Endothelial cell of umbilical vein (primary cell): Measurements from ENCODE around the gene ANGEL1. TPM values are rescaled to one million over a fixed set of nuclear protein-coding genes. Genes with fewer than 3 reads are reported as not detected.

Source experiments
- BruUV-seq: library from RNA; stranded (reverse); fragments of 400-500 nt; replicated peaks from 2 replicates; lab custom pipeline; 2021; lab: Mats Ljungman, UMichigan
- CTCF ChIA-PET: fragments of 300-600, 350-600 bp; sonication (Branson Sonifier 250); formaldehyde crosslinking; loops from one replicate; lab custom pipeline; 2021; ENCODE audit warnings: antibody characterized with exemption, inconsistent platforms; lab: Charles Lee
- POLR2A ChIA-PET: fragments of 300-600, 350-600 bp; sonication (Branson Sonifier 250); formaldehyde crosslinking; loops from one replicate; lab custom pipeline; 2021; ENCODE audit warnings: antibody characterized with exemption, inconsistent platforms; lab: Charles Lee
- DNase-seq: peaks from one replicate; pipeline ENCODE4 v3.0.0-alpha.2; 2011; ENCODE audit warnings: low read depth, low spot score
- FAIRE-seq: peaks from 2 replicates; lab custom pipeline; 2011; peaks lifted over from hg19 to GRCh38; lab: Jason Lieb, UNC
- H2AFZ ChIP-seq: 2 replicates; pipeline ENCODE4 v1.6.0; 2012; ENCODE audit warnings: low read depth, low read length, control low read depth, inconsistent platforms
- H3K27ac ChIP-seq: 2 replicates; pipeline ENCODE4 v1.5.1; 2011; ENCODE audit warnings: low read depth, mild to moderate bottlenecking, control low read depth, low read length, moderate library complexity; ENCODE audit not compliant: insufficient read depth
- H3K27me3 ChIP-seq, 2 experiments: 2 replicates each; pipeline versions ENCODE4 v1.6.0 to v1.6.1; 2011; ENCODE audit warnings: low read length in 2 of 2, mixed read lengths in 1 of 2; ENCODE audit not compliant: control insufficient read depth in 2 of 2, insufficient read depth in 2 of 2
- H3K36me3 ChIP-seq, 2 experiments: 2 replicates in 1 of 2; 3 replicates in 1 of 2; pipeline ENCODE4 v1.5.1; 2011; ENCODE audit warnings: low read length in 2 of 2, mild to moderate bottlenecking in 1 of 2, moderate library complexity in 1 of 2; ENCODE audit not compliant: control insufficient read depth in 2 of 2, insufficient read depth in 2 of 2; ENCODE audit errors: extremely low read depth in 1 of 2
- H3K4me1 ChIP-seq: 3 replicates; pipeline ENCODE4 v1.5.1; 2011; ENCODE audit warnings: mild to moderate bottlenecking, low read length; ENCODE audit not compliant: control insufficient read depth, insufficient read depth; ENCODE audit errors: extremely low read depth
- H3K4me2 ChIP-seq: 2 replicates; pipeline ENCODE4 v1.6.1; 2011; ENCODE audit warnings: low read length, control low read depth, mixed read lengths; ENCODE audit not compliant: insufficient read depth
- H3K4me3 ChIP-seq, 3 experiments: fragments of 200-600 bp in 1 of 3; sonication (generic), shearing (Covaris generic) in 1 of 3; replicated peaks in 1 of 3; 2 replicates each; pipeline ENCODE4 v1.5.1; 2011 to 2016; ENCODE audit warnings: control low read depth in 3 of 3, low read length in 3 of 3, mild to moderate bottlenecking in 2 of 3, inconsistent platforms in 1 of 3, low read depth in 1 of 3, moderate library complexity in 1 of 3; ENCODE audit not compliant: insufficient read depth in 1 of 3
- H3K79me2 ChIP-seq: 2 replicates; pipeline ENCODE4 v1.6.0; 2012; ENCODE audit warnings: low read length, inconsistent platforms; ENCODE audit not compliant: control insufficient read depth, insufficient read depth
- H3K9ac ChIP-seq: replicated peaks from 2 replicates; pipeline ENCODE3; 2011; ENCODE audit warnings: low read length, control low read depth; ENCODE audit not compliant: insufficient read depth; ENCODE audit errors: extremely low read depth
- H3K9me1 ChIP-seq: replicated peaks from 3 replicates; pipeline ENCODE4 v1.6.0; 2011; ENCODE audit warnings: mild to moderate bottlenecking, low read length; ENCODE audit not compliant: control insufficient read depth, insufficient read depth; ENCODE audit errors: extremely low read depth
- H3K9me3 ChIP-seq: replicated peaks from 2 replicates; pipeline ENCODE4 v1.5.1; 2012; ENCODE audit warnings: low read length, inconsistent platforms; ENCODE audit not compliant: control insufficient read depth, insufficient read depth
- H4K20me1 ChIP-seq: replicated peaks from 2 replicates; pipeline ENCODE3; 2011; ENCODE audit warnings: mild to moderate bottlenecking, low read length; ENCODE audit not compliant: control insufficient read depth, insufficient read depth; ENCODE audit errors: extremely low read depth
- CTCF ChIP-seq, 2 donors: IDR thresholded peaks; 1 replicate in 1 of 2; 2 replicates in 1 of 2; pipeline ENCODE4 v1.5.1; 2011; ENCODE audit warnings: low read length in 2 of 2, mild to moderate bottlenecking in 2 of 2, moderate library complexity in 2 of 2, control low read depth in 1 of 2, inconsistent platforms in 1 of 2, low read depth in 1 of 2; ENCODE audit not compliant: insufficient read depth in 1 of 2; ENCODE audit errors: extremely low read depth in 1 of 2
- EZH2 ChIP-seq: IDR thresholded peaks from 2 replicates; pipeline ENCODE4 v1.6.1; 2012; ENCODE audit warnings: borderline replicate concordance, low read depth, mild to moderate bottlenecking, moderate library complexity, low read length, inconsistent platforms; ENCODE audit not compliant: severe bottlenecking
- FOS ChIP-seq: IDR thresholded peaks from 2 replicates; pipeline ENCODE4 v1.6.1; 2011; ENCODE audit warnings: mild to moderate bottlenecking, low read length, moderate library complexity, borderline replicate concordance; ENCODE audit not compliant: insufficient read depth
- GATA2 ChIP-seq: IDR thresholded peaks from 2 replicates; pipeline ENCODE4 v1.7.0; 2011; ENCODE audit warnings: low read depth, mild to moderate bottlenecking, moderate library complexity, mixed read lengths, low read length; ENCODE audit not compliant: insufficient read length, insufficient read depth
- JUN ChIP-seq: IDR thresholded peaks from 2 replicates; pipeline ENCODE4 v1.6.1; 2011; ENCODE audit warnings: borderline replicate concordance, low read depth; ENCODE audit not compliant: insufficient read length, insufficient read depth
- MYC ChIP-seq: IDR thresholded peaks from one replicate; pipeline ENCODE4 v1.6.1; 2011; ENCODE audit warnings: mild to moderate bottlenecking, low read depth, low read length
- POLR2A ChIP-seq: IDR thresholded peaks from 2 replicates; pipeline ENCODE4 v1.6.1; 2012; ENCODE audit warnings: low read depth, mild to moderate bottlenecking, control low read depth, low read length
- POLR2AphosphoS5 ChIP-seq: IDR thresholded peaks from 2 replicates; pipeline ENCODE4 v1.6.1; 2012; ENCODE audit warnings: low read depth, mild to moderate bottlenecking, control low read depth, low read length, moderate library complexity; ENCODE audit not compliant: insufficient read depth
- dilution Hi-C: fragments of 300-500 bp; cut with MboI; formaldehyde crosslinking; loops from one replicate; pipeline ENCODE4 v1.15.0; 2019; ENCODE audit warnings: low sequenced_read_pairs; ENCODE audit not compliant: extremely low pct_ligation_motif_present
- intact Hi-C: fragments of 100-400 bp; cut with micrococcal nuclease; formaldehyde crosslinking; loops from one replicate; pipeline ENCODE4 v1.10.0; 2022
- polyA plus RNA-seq, 4 experiments: library from polyadenylated mRNA; depleted of rRNA in 3 of 4; stranded (reverse) in 3 of 4; unstranded in 1 of 4; fragments of >200 nt; gene quantifications; 2 replicates each; pipeline versions ENCODE4 v1.2.1 to v1.2.3, GENCODE V29; 2011 to 2012; ENCODE audit warnings: missing spikeins in 1 of 4
- total RNA-seq: library from RNA; stranded (reverse); gene quantifications from 2 replicates; pipeline ENCODE4 v1.2.3, GENCODE V29; 2021

ANGEL1 gene
- total and polyA plus RNA-seq, 2 donors (not counting 3 experiments of a cell fraction or from before 2014, with no cell fraction given): 14.8 to 22.0 TPM

GRCh38 chr14:76782115-76782884, 30.4 kb downstream of the ANGEL1 start:
- no peaks in the 10 kb centered on the region for H3K9me3 ChIP-seq
- no peaks in the 10 kb centered on the region for H3K9me1 ChIP-seq
- no peak overlapping the region for H3K9ac ChIP-seq
- POLR2A ChIA-PET: no interaction called here
- TSS peak; percentile 33 for BruUV-seq
- no peaks in the 10 kb centered on the region for H3K79me2 ChIP-seq
- CTCF ChIA-PET: interaction anchor here (1.0 to 15.4 kb wide), 4 partner anchors 11 to 69 kb away, joined by 4 to 557 read pairs (median 36); no protein-coding TSS in a partner anchor
- no peak for FAIRE-seq
- H3K4me3 ChIP-seq: no peak overlapping the region
- no peak overlapping the region for H3K4me2 ChIP-seq
- intact Hi-C loops (no loop called here), dilution Hi-C loops (no loop called here)
- H3K27me3 ChIP-seq: no peaks in the 10 kb centered on the region
- peaks cover 2 to 36% of the 10 kb centered on the region in 2 experiments for H3K36me3 ChIP-seq
- H3K4me1 ChIP-seq: no peaks in the 10 kb centered on the region
- no peak overlapping the region for H2AFZ ChIP-seq
- no peaks in the 10 kb centered on the region for H4K20me1 ChIP-seq
- DNase-seq: no peak
- TF ChIP-seq MYC (no peak), GATA2 (no peak), CTCF (IDR thresholded peaks at IDR 0.05; ENCODE audit: extremely low read depth in 1 of 2, insufficient read depth in 1 of 2, low read depth in 1 of 2, low read length in 2 of 2) (no peak), FOS (no peak), EZH2 (no peak), POLR2AphosphoS5 (no peak), JUN (no peak), POLR2A (no peak)
- no peak overlapping the region for H3K27ac ChIP-seq
